HepG2 (cell line): Measurements from ENCODE around the gene SNN. TPM values are rescaled to one million over a fixed set of nuclear protein-coding genes. Genes with fewer than 3 reads are reported as not detected.

Source experiments
- ATAC-seq: fragments of 200-7000 bp; cut with Tn5 transposase; 3 replicates; pipeline ENCODE4 v1.9.1; 2020; ENCODE audit warnings: mild to moderate bottlenecking, moderate library complexity
- BruUV-seq: library from RNA; stranded (reverse); fragments of 400-500 nt; replicated peaks from 2 replicates; lab custom pipeline; 2021; lab: Mats Ljungman, UMichigan
- CTCF ChIA-PET: fragments of 300-600 bp; formaldehyde crosslinking; extraction: SDS; loops from one replicate; lab custom pipeline; 2021; ENCODE audit warnings: low total read pairs, inconsistent platforms, low intra/inter-chr PET ratio; lab: Yijun Ruan, JAX
- POLR2A ChIA-PET: fragments of 350-600 bp; sonication (Branson Sonifier 250); formaldehyde crosslinking; loops from one replicate; lab custom pipeline; 2020; ENCODE audit warnings: antibody characterized with exemption, inconsistent platforms; lab: Yijun Ruan, JAX
- DNase-seq: peaks from one replicate; pipeline ENCODE4 v3.0.0-alpha.2; 2015; ENCODE audit warnings: low spot score
- FAIRE-seq: peaks from 3 replicates; lab custom pipeline; 2011; peaks lifted over from hg19 to GRCh38; lab: Jason Lieb, UNC
- H2AFZ ChIP-seq: one replicate; pipeline ENCODE4 v1.6.1; 2011; ENCODE audit warnings: low read length, inconsistent platforms
- H3K27ac ChIP-seq: fragments of 300-600 bp; 3 replicates; pipeline ENCODE4 v1.8.0; 2011; ENCODE audit warnings: mixed run types, mild to moderate bottlenecking, mixed read lengths, low read length, inconsistent platforms; ENCODE audit not compliant: insufficient read depth; ENCODE audit errors: extremely low read length
- H3K27me3 ChIP-seq, 2 experiments: fragments of 200-600 bp in 1 of 2; 2 replicates in 1 of 2; 3 replicates in 1 of 2; pipeline versions ENCODE4 v1.6.0 to v1.8.0; 2011; ENCODE audit warnings: low read length in 2 of 2, mild to moderate bottlenecking in 2 of 2, moderate library complexity in 2 of 2, inconsistent platforms in 1 of 2; ENCODE audit not compliant: insufficient read depth in 2 of 2, control insufficient read depth in 1 of 2
- H3K36me3 ChIP-seq, 2 experiments: fragments of 200-600 bp in 1 of 2; replicated peaks in 1 of 2; 2 replicates in 1 of 2; 3 replicates in 1 of 2; pipeline versions ENCODE4 v1.5.1 to v1.8.0; 2011; ENCODE audit warnings: low read length in 2 of 2, inconsistent platforms in 1 of 2; ENCODE audit not compliant: insufficient read depth in 2 of 2, control insufficient read depth in 1 of 2
- H3K4me1 ChIP-seq: 2 replicates; pipeline ENCODE4 v1.5.1; 2012; ENCODE audit warnings: low read length, inconsistent platforms; ENCODE audit not compliant: insufficient read depth
- H3K4me2 ChIP-seq: 2 replicates; pipeline ENCODE4 v1.6.0; 2011; ENCODE audit warnings: low read depth, low read length, inconsistent platforms
- H3K4me3 ChIP-seq, 3 experiments: fragments of 200-600 bp in 1 of 3; sonication (generic), shearing (Covaris generic) in 1 of 3; replicated peaks in 1 of 3; 2 replicates each; pipeline ENCODE4 v1.5.1; 2011 to 2016; ENCODE audit warnings: low read length in 3 of 3, inconsistent platforms in 2 of 3, low read depth in 2 of 3, mild to moderate bottlenecking in 2 of 3, control low read depth in 1 of 3, mixed read lengths in 1 of 3; ENCODE audit not compliant: insufficient read depth in 1 of 3
- H3K79me2 ChIP-seq: one replicate; pipeline ENCODE4 v1.6.1; 2011; ENCODE audit warnings: low read length, inconsistent platforms; ENCODE audit not compliant: insufficient read depth
- H3K9ac ChIP-seq: 2 replicates; pipeline ENCODE4 v1.6.0; 2011; ENCODE audit warnings: mild to moderate bottlenecking, low read depth, low read length, inconsistent platforms; ENCODE audit not compliant: insufficient read depth
- H3K9me3 ChIP-seq: 2 replicates; pipeline ENCODE4 v1.5.1; 2012; ENCODE audit warnings: mild to moderate bottlenecking, low read length
- H4K20me1 ChIP-seq: 2 replicates; pipeline ENCODE4 v1.6.0; 2011; ENCODE audit warnings: inconsistent platforms, mild to moderate bottlenecking, low read length, moderate library complexity; ENCODE audit not compliant: insufficient read depth
- DMAP1 ChIP-seq: IDR thresholded peaks from 2 replicates; pipeline ENCODE4 v1.6.1; 2016
- GZF1 ChIP-seq: sonication (generic); formaldehyde crosslinking; IDR thresholded peaks from 2 replicates; pipeline ENCODE4 v1.5.1; 2020; ENCODE audit warnings: mild to moderate bottlenecking, missing genetic modification reagents
- MLX ChIP-seq: IDR thresholded peaks from 2 replicates; pipeline ENCODE4 v1.6.1; 2016
- NFKB2 ChIP-seq: sonication (generic); formaldehyde crosslinking; IDR thresholded peaks from 2 replicates; pipeline ENCODE4 v1.4.0; 2020; ENCODE audit warnings: missing genetic modification reagents, borderline replicate concordance
- SATB2 ChIP-seq: sonication (generic); formaldehyde crosslinking; IDR thresholded peaks from 2 replicates; pipeline ENCODE4 v1.5.0; 2020; ENCODE audit warnings: missing genetic modification reagents
- TBL1XR1 ChIP-seq: fragments of 150-350 bp; IDR thresholded peaks from 2 replicates; pipeline ENCODE4 v1.6.1; 2014; ENCODE audit warnings: borderline replicate concordance, low read length; ENCODE audit not compliant: partially characterized antibody
- TFDP2 ChIP-seq: sonication (generic); formaldehyde crosslinking; IDR thresholded peaks from 2 replicates; pipeline ENCODE4 v1.4.0; 2020; ENCODE audit warnings: missing genetic modification reagents
- ZIK1 ChIP-seq: sonication (generic); formaldehyde crosslinking; IDR thresholded peaks from 2 replicates; pipeline ENCODE4 v1.5.0; 2020; ENCODE audit warnings: mild to moderate bottlenecking, low read depth, missing genetic modification reagents, borderline replicate concordance
- ZNF30 ChIP-seq: sonication (generic); formaldehyde crosslinking; IDR thresholded peaks from 2 replicates; pipeline ENCODE4 v1.5.0; 2020; ENCODE audit warnings: mild to moderate bottlenecking, missing genetic modification reagents
- ZNF432 ChIP-seq: sonication (generic); formaldehyde crosslinking; IDR thresholded peaks from 2 replicates; pipeline ENCODE4 v1.5.0; 2020; ENCODE audit warnings: missing genetic modification reagents, mild to moderate bottlenecking, borderline replicate concordance
- ZNF530 ChIP-seq: sonication (generic); formaldehyde crosslinking; IDR thresholded peaks from 2 replicates; pipeline ENCODE4 v1.5.0; 2020; ENCODE audit warnings: low read depth, mild to moderate bottlenecking, missing genetic modification reagents
- ZNF558 ChIP-seq: sonication (generic); formaldehyde crosslinking; IDR thresholded peaks from 2 replicates; pipeline ENCODE4 v1.9.0; 2022; ENCODE audit warnings: mild to moderate bottlenecking, missing genetic modification reagents, borderline replicate concordance
- ZSCAN21 ChIP-seq: sonication (generic); formaldehyde crosslinking; IDR thresholded peaks from 2 replicates; pipeline ENCODE4 v1.8.0; 2022; ENCODE audit warnings: mild to moderate bottlenecking, missing genetic modification reagents, moderate library complexity, borderline replicate concordance
- ZSCAN30 ChIP-seq: sonication (generic); formaldehyde crosslinking; IDR thresholded peaks from 2 replicates; pipeline ENCODE4 v1.5.0; 2020; ENCODE audit warnings: mild to moderate bottlenecking, missing genetic modification reagents
- WGBS: methylation state at CpG from one replicate; pipeline ENCODE4 v1.1.6; 2017; ENCODE audit warnings: low lambda C conversion rate; 5-methylcytosine and 5-hydroxymethylcytosine counted together
- in situ Hi-C: cut with HindIII; loops from 2 replicates; pipeline ENCODE4 v1.10.0; 2017; ENCODE audit warnings: low pct_unique_long_range_greater_than_20kb; ENCODE audit not compliant: extremely low pct_ligation_motif_present
- intact Hi-C: fragments of 100-400 bp; cut with micrococcal nuclease; formaldehyde crosslinking; loops from one replicate; pipeline ENCODE4 v1.10.0; 2022; ENCODE audit not compliant: unreplicated experiment
- polyA plus RNA-seq, 8 experiments: library from polyadenylated mRNA; depleted of rRNA in 3 of 8; stranded (reverse) in 7 of 8; unstranded in 1 of 8; fragments of >200 nt; fragmentation: Illumina TruSeq in 4 of 8; extraction: Trizol in 4 of 8; gene quantifications; 2 replicates each; pipeline versions ENCODE4 v1.2.1 to v1.2.3, GENCODE V29; 2011 to 2016; ENCODE audit warnings: low read depth in 4 of 8, missing spikeins in 1 of 8, mixed read lengths in 1 of 8; ENCODE audit not compliant: insufficient read depth in 1 of 8
- total RNA-seq, 5 experiments: library from RNA; depleted of rRNA; stranded (reverse); fragments of >200 nt; fragmentation: Illumina TruSeq; extraction: Trizol; gene quantifications; 2 replicates each; pipeline ENCODE4 v1.2.3, GENCODE V29; 2016; ENCODE audit warnings: low read depth in 1 of 5

Gene SNN
- total and polyA plus RNA-seq, 2 of the 13 experiments (the other 11 are each of a cell fraction or from before 2014, with no cell fraction given): 5.2 to 8.4 TPM

DNA sequence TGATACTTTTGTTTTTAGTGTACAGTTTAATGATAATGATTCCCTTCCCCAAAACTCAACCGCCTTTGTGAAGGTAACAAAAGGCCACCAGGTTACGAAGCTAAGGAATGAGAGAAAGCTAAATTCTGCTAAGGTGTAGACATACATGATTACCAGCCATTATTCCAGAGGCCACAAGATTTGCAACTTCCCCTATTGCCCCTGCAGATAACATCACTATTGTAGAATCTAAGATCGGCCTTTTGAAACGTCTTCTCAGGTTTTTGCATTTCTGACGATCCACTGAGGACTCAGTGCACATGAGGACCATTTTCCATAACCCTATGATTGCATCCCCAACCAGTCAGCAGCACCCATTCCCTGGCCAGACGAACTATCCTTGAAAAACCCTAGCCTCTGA, 33.9 kb upstream of the SNN start:
- FAIRE-seq: no peak
- Histone ChIP-seq H3K9ac (no peak overlapping the region), H3K9me3 (no peaks in the 10 kb centered on the region), H3K4me2 (no peak overlapping the region), H3K27me3 (peaks cover 0 to 13% of the 10 kb centered on the region in 2 experiments; a peak in 2 of 5 replicates), H3K27ac (no peak overlapping the region), H3K4me1 (peaks cover 47% of the 10 kb centered on the region), H4K20me1 (no peaks in the 10 kb centered on the region), H3K4me3 (no peak overlapping the region), H3K79me2 (no peaks in the 10 kb centered on the region), H2AFZ (no peak overlapping the region), H3K36me3 (no peaks in the 10 kb centered on the region)
- no peak for DNase-seq
- ChIA-PET CTCF (no interaction called here), POLR2A (no interaction called here)
- in situ Hi-C loops: no loop called here
- intact Hi-C loops: no loop called here
- no peak for ATAC-seq
- TF ChIP-seq ZSCAN30 (CRISPR knock-in tag): no peak
- TF ChIP-seq ZNF558 (CRISPR knock-in tag): no peak
- no peak for TF ChIP-seq ZNF530 (CRISPR knock-in tag)
- TF ChIP-seq TBL1XR1: no peak
- no peak for TF ChIP-seq ZNF30 (CRISPR knock-in tag)
- no peak for TF ChIP-seq MLX (CRISPR knock-in tag)
- no peak for TF ChIP-seq DMAP1 (CRISPR knock-in tag)
- TF ChIP-seq TFDP2: no peak
- TF ChIP-seq ZSCAN21 (CRISPR knock-in tag): no peak
- TF ChIP-seq NFKB2 (CRISPR knock-in tag): no peak
- TF ChIP-seq SATB2: no peak
- no peak for TF ChIP-seq ZIK1 (CRISPR knock-in tag)
- TF ChIP-seq ZNF432 (CRISPR knock-in tag): no peak
- TF ChIP-seq GZF1 (CRISPR knock-in tag): no peak
- 68% methylated on average over 6 of the region's 6 CpGs for WGBS
- no TSS peak for BruUV-seq
